ENCODE results near the gene AGPAT3. TPM values are rescaled to one million over a fixed set of nuclear protein-coding genes. Genes with fewer than 3 reads are reported as not detected.
A peak's percentile ranks its signal among the peaks of the same experiment; 100 is the strongest.

AGPAT3 gene
- total and polyA plus RNA-seq, 10 of the 15 experiments (the other 5 are each of a cell fraction or from before 2014, with no cell fraction given), result 1.2 to 110 (median 30.8) TPM

DNA sequence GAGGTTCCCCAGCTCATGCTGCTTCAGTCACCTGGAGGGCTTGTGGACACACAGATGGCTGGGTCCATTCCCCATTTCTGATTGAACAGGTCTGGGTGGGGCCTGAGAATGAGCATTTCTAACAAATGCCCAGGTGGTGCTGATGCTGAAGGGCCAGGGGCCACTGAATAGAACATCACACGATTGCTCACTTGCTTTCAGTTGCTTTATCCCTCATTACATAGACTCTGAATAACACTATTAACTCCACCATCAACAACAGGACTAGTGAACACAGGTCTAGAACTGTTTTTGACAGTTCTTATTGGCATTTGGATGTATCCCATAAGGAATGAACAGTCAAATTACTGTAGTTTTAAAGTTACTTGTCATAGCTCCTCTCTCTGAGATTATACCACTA is 159.2 kb downstream of the AGPAT3 start:
- H3K27me3 ChIP-seq (replicated peaks in 1 of 2; ENCODE audit: control insufficient read depth in 2 of 2, insufficient read depth in 2 of 2, low read length in 1 of 2), result no peaks in the 10 kb centered on the region
- FAIRE-seq (peak; percentile 62), DNase-seq (ENCODE audit: low read depth, low spot score) (no peak), ATAC-seq (no peak)
- in situ Hi-C loops (cut with MboI) (no loop called here), intact Hi-C loops (cut with micrococcal nuclease; ENCODE audit: unreplicated experiment) (no loop called here)
- no peak overlapping the region for H3K9ac ChIP-seq (ENCODE audit: control insufficient read depth, insufficient read depth, low read length)
- peaks cover 94% of the 10 kb centered on the region for H3K79me2 ChIP-seq (ENCODE audit: control insufficient read depth, insufficient read depth, low read length)
- WGBS (ENCODE audit: insufficient coverage, insufficient replicate concordance, low lambda C conversion rate, missing lambda C conversion rate), result 54% methylated on average over 1 of the region's 1 CpG
- BruUV-seq (replicated peaks), result no TSS peak
- H4K20me1 ChIP-seq (ENCODE audit: control insufficient read depth, insufficient read depth), result no peaks in the 10 kb centered on the region; the same call in 1 of the 2 replicates
- peaks cover 3% of the 10 kb centered on the region; the same call in 1 of the 3 replicates for H3K9me3 ChIP-seq (replicated peaks; ENCODE audit: control insufficient read depth, insufficient read depth, low read length)
- RAD21 ChIA-PET (ENCODE audit: unreplicated experiment), result interaction anchor here (1.4 to 1.6 kb wide), 2 partner anchors 9 to 11 kb away, joined by 4 read pairs; no protein-coding TSS in a partner anchor
- POLR2A ChIA-PET, result interaction anchor here (2.6 kb wide), 1 partner anchor 10 kb away, joined by 10 read pairs; no protein-coding TSS in a partner anchor
- H3K4me1 ChIP-seq (ENCODE audit: control insufficient read depth, insufficient read depth, low read length), result peaks cover 10% of the 10 kb centered on the region
- CTCF ChIA-PET, result interaction anchor here (0.6 to 1.2 kb wide), 2 partner anchors 10 to 22 kb away, joined by 3 read pairs; no protein-coding TSS in a partner anchor
- no peak overlapping the region for H2AFZ ChIP-seq (ENCODE audit: control insufficient read depth, low read depth, low read length)
- TF ChIP-seq RBBP5 (conservative IDR thresholded peaks at IDR 0.05) (no peak), TCF3 (IDR thresholded peaks at IDR 0.05; ENCODE audit: borderline replicate concordance, insufficient read depth, low read depth, low read length) (no peak), KDM1A (IDR thresholded peaks at IDR 0.05; ENCODE audit: borderline replicate concordance) (no peak), YY1 (IDR thresholded peaks at IDR 0.05; ENCODE audit: low read depth, low read length) (no peak), KAT2A (conservative IDR thresholded peaks at IDR 0.05; ENCODE audit: control insufficient read depth, low read depth, low read length) (no peak), ZBED1 (IDR thresholded peaks at IDR 0.05; ENCODE audit: borderline replicate concordance) (no peak), NRF1 (conservative IDR thresholded peaks at IDR 0.05; ENCODE audit: low read depth, low read length) (no peak), HCFC1 (IDR thresholded peaks at IDR 0.05; ENCODE audit: low read length) (no peak)
- TF ChIP-seq, protein P1, sequence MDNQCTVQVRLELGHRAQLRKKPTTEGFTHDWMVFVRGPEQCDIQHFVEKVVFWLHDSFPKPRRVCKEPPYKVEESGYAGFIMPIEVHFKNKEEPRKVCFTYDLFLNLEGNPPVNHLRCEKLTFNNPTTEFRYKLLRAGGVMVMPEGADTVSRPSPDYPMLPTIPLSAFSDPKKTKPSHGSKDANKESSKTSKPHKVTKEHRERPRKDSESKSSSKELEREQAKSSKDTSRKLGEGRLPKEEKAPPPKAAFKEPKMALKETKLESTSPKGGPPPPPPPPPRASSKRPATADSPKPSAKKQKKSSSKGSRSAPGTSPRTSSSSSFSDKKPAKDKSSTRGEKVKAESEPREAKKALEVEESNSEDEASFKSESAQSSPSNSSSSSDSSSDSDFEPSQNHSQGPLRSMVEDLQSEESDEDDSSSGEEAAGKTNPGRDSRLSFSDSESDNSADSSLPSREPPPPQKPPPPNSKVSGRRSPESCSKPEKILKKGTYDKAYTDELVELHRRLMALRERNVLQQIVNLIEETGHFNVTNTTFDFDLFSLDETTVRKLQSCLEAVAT (IDR thresholded peaks at IDR 0.05), result no peak
- TF ChIP-seq, protein P2, sequence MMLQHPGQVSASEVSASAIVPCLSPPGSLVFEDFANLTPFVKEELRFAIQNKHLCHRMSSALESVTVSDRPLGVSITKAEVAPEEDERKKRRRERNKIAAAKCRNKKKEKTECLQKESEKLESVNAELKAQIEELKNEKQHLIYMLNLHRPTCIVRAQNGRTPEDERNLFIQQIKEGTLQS (IDR thresholded peaks at IDR 0.05; ENCODE audit: borderline replicate concordance, extremely low read depth, low read depth, low read length), result no peak
- no peaks in the 10 kb centered on the region for H3K36me3 ChIP-seq (ENCODE audit: control insufficient read depth in 2 of 2, insufficient read depth in 2 of 2, low read length in 1 of 2)
- no peak overlapping the region for H3K4me2 ChIP-seq (ENCODE audit: control insufficient read depth, insufficient read depth)
- H3K4me3 ChIP-seq, result no peak overlapping the region
- H3K27ac ChIP-seq (ENCODE audit: control insufficient read depth, insufficient read depth), result no peak overlapping the region
- SMC1A ChIA-PET (ENCODE audit: uncharacterized antibody, unreplicated experiment), result interaction anchor here (1.0 to 1.6 kb wide), 2 partner anchors 9 to 11 kb away, joined by 3 to 6 read pairs; no protein-coding TSS in a partner anchor
